Measurements from ENCODE around the gene PABPC5.

PABPC5 gene

GRCh38 chrX:91434351-91435168 is at the start of gene PABPC5:
PABPC5 (plus strand) TSS chrX:91434839; CDS start chrX:91435578, 739 bp downstream.
- no peak for DNase-seq

- DNase-seq: no peak
These were observed 45.6 kb upstream of the PABPC5 start for GRCh38 chrX:91389026-91389425.

GRCh38 chrX:91414713-91415112 is 19.9 kb upstream of the PABPC5 start:
- DNase-seq: no peak

- no peak for DNase-seq
These were observed 756 bp downstream of the PABPC5 start for GRCh38 chrX:91435395-91435794.
